ENCODE measurements around the gene CEP120.

CEP120 gene

GRCh38 chr5:123441408-123441807 is 18.2 kb upstream of the CEP120 start:
- no peak overlapping the region for H3K27ac ChIP-seq (ENCODE audit: low read depth, low read length)
- no peaks in the 10 kb centered on the region for H3K27me3 ChIP-seq (ENCODE audit: control insufficient read depth, low read length)

GRCh38 chr5:123440456-123441181 is 17.4 kb upstream of the CEP120 start:
- Histone ChIP-seq H3K27me3 (ENCODE audit: control insufficient read depth, low read length) (no peaks in the 10 kb centered on the region), H3F3A (ENCODE audit: control insufficient read depth, insufficient read depth) (no peaks in the 10 kb centered on the region), H3K79me2 (ENCODE audit: control insufficient read depth, low read length) (no peaks in the 10 kb centered on the region), H3K4me2 (ENCODE audit: low read length) (no peak overlapping the region), H3K4me3 (ENCODE audit: low read length) (no peak overlapping the region), H3K27ac (ENCODE audit: low read depth, low read length) (no peak overlapping the region), H4K20me1 (ENCODE audit: control insufficient read depth, insufficient read depth, low read depth, low read length) (no peaks in the 10 kb centered on the region), H3K4me1 (ENCODE audit: control insufficient read depth, low read length) (no peaks in the 10 kb centered on the region; the same call in 1 of the 2 replicates), H3K36me3 (ENCODE audit: control insufficient read depth, low read length) (no peaks in the 10 kb centered on the region), H3K9me2 (replicated peaks; ENCODE audit: control insufficient read depth, low read length) (no peaks in the 10 kb centered on the region), H3K9me3 (ENCODE audit: control insufficient read depth, insufficient read depth, low read length) (no peaks in the 10 kb centered on the region)
- no peak for TF ChIP-seq EZH2phosphoT487 (IDR thresholded peaks at IDR 0.05; ENCODE audit: borderline replicate concordance, low read length)
- no peak for TF ChIP-seq CTCF (IDR thresholded peaks at IDR 0.05; ENCODE audit: low read depth, low read length, poor library complexity, severe bottlenecking)

More at GRCh38 chr5:123441408-123441807, 18.2 kb upstream of the CEP120 start:
- H3K79me2 ChIP-seq (ENCODE audit: control insufficient read depth, low read length): no peaks in the 10 kb centered on the region
- no peaks in the 10 kb centered on the region; the same call in 1 of the 2 replicates for H3K4me1 ChIP-seq (ENCODE audit: control insufficient read depth, low read length)
- TF ChIP-seq EZH2phosphoT487 (IDR thresholded peaks at IDR 0.05; ENCODE audit: borderline replicate concordance, low read length) (no peak), CTCF (IDR thresholded peaks at IDR 0.05; ENCODE audit: low read depth, low read length, poor library complexity, severe bottlenecking) (no peak)
- no peaks in the 10 kb centered on the region for H3K36me3 ChIP-seq (ENCODE audit: control insufficient read depth, low read length)
- H3K4me2 ChIP-seq (ENCODE audit: low read length): no peak overlapping the region
- no peak overlapping the region for H3K4me3 ChIP-seq (ENCODE audit: low read length)
- no peaks in the 10 kb centered on the region for H3K9me3 ChIP-seq (ENCODE audit: control insufficient read depth, insufficient read depth, low read length)
- no peaks in the 10 kb centered on the region for H3K9me2 ChIP-seq (replicated peaks; ENCODE audit: control insufficient read depth, low read length)
- H4K20me1 ChIP-seq (ENCODE audit: control insufficient read depth, insufficient read depth, low read depth, low read length): no peaks in the 10 kb centered on the region
- no peaks in the 10 kb centered on the region for H3F3A ChIP-seq (ENCODE audit: control insufficient read depth, insufficient read depth)

- no peaks in the 10 kb centered on the region for H4K20me1 ChIP-seq (ENCODE audit: control insufficient read depth, insufficient read depth, low read depth, low read length)
- no peaks in the 10 kb centered on the region for H3F3A ChIP-seq (ENCODE audit: control insufficient read depth, insufficient read depth)
- H3K79me2 ChIP-seq (ENCODE audit: control insufficient read depth, low read length): no peaks in the 10 kb centered on the region
- H3K9me3 ChIP-seq (ENCODE audit: control insufficient read depth, insufficient read depth, low read length): no peaks in the 10 kb centered on the region
- TF ChIP-seq EZH2phosphoT487 (IDR thresholded peaks at IDR 0.05; ENCODE audit: borderline replicate concordance, low read length) (no peak), CTCF (IDR thresholded peaks at IDR 0.05; ENCODE audit: low read depth, low read length, poor library complexity, severe bottlenecking) (no peak)
- H3K36me3 ChIP-seq (ENCODE audit: control insufficient read depth, low read length): no peaks in the 10 kb centered on the region
- no peaks in the 10 kb centered on the region for H3K9me2 ChIP-seq (replicated peaks; ENCODE audit: control insufficient read depth, low read length)
- no peaks in the 10 kb centered on the region; the same call in 1 of the 2 replicates for H3K4me1 ChIP-seq (ENCODE audit: control insufficient read depth, low read length)
- no peak overlapping the region for H3K27ac ChIP-seq (ENCODE audit: low read depth, low read length)
- no peaks in the 10 kb centered on the region for H3K27me3 ChIP-seq (ENCODE audit: control insufficient read depth, low read length)
- no peak overlapping the region for H3K4me3 ChIP-seq (ENCODE audit: low read length)
- no peak overlapping the region for H3K4me2 ChIP-seq (ENCODE audit: low read length)
These were observed 16.5 kb upstream of the CEP120 start for GRCh38 chr5:123439709-123440108.

Measured in DOHH2 (cell line).